ENCODE data around the gene GALT.

The GALT gene

DNA sequence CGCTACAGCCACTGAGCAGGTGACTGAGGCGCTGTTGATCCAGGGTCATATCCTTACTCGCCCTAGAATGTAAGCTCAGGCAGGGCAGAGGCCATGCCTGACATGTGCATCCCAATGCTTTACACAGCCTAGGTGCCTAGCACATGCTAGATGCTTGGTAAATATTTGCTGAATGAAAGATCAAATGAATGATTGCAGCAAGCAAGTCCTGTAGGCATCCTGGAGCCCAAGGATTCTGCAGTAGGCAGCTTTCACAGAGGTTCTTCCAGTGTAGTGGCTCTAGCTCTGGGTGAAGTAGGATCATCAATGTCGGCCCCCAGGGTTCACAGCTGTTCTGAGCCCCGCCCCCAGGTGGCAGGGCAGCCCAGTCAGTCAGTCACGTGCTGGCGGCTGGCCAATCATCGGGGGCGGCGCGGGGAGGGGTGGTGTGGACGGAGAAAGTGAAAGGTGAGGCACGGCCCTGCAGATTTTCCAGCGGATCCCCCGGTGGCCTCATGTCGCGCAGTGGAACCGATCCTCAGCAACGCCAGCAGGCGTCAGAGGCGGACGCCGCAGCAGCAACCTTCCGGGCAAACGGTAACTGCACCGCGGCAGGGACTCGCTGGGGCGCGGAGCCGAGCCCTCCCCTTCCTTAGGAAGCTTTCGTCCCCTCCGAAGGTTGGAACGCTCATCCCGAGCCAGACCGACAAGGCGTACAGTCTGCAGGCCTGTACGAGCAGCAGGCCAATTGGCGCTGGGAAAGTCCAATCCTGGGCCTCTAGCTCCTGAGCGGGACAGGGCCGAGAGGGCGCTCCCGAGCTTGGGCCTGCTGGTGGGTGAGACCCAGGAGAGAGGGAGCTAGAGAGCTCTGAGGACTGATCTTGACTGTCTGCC lies at the start of gene GALT:
GALT (plus strand) TSS at position 465 of the 873 bp plus-strand sequence; CDS start at position 495, 30 bp downstream.
- DNase-seq = peak; percentile 96

GRCh38 chr9:34599546-34599945 lies 46.9 kb upstream of the GALT start:
- no peak for DNase-seq

GRCh38 chr9:34600908-34601307 lies 45.6 kb upstream of the GALT start:
- no peak for DNase-seq

DNA sequence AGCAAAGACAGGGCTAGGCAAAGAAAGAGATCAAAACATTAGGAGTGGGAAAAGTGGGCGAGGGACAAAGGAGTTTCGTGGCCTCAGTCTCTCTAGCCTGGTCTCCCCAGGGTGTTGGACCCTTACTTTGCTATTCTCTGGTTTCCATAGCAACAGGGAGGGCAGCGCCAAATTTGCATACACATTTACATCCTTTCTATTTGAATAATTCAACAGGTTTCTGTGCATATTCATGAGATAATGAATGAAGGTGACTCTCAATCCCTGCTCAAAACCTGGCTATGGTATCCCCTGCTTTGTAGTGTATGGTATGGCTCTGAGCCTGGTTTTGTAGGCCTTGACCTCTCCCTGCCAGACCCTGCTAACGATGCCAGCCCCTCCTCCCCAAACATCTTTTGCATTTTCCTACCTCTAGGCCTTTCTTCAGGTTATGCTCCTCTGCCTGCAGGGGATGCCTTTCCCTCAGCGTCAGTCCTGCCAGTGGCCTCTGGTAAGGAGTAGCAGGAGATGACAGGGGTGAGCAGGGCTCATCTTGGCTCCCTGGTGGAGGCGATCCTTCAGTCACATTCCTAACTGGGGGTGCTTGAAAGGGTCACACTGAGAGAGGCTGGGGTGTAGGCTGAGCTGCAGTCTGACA lies 44.4 kb upstream of the GALT start:
- no peak for DNase-seq

DNA sequence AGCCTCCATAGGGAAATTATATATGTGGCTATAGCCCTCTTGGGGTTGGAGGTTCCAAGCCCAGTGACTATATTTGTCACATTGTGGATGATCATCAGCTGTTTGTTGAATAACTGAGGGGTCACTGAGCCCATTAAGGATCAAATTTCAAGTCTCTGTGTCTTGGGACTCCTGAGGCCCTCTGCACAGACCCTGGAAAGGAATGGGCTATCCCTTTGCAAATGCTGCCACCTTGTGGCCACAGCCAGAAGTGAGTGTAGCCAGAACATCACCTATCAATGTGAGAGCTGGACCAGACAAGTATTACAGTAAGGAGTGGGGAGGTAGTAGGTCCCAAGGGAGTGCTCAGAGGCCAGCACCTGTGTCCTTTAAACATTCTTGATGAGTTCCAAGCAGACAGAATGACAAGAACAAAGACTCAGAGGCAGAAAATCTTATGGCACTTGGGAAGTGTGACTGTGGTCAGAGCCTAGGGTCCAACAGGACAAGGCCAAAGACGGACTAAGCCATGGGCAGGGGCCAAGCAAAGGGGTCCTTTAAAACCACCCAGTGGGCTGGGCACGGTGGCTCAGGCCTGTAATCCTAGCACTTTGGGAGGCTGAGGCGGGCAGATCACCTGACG lies 42.8 kb upstream of the GALT start:
- peak; percentile 86 for DNase-seq

GRCh38 chr9:34606190-34606589 lies 40.3 kb upstream of the GALT start:
- DNase-seq = no peak

DNA sequence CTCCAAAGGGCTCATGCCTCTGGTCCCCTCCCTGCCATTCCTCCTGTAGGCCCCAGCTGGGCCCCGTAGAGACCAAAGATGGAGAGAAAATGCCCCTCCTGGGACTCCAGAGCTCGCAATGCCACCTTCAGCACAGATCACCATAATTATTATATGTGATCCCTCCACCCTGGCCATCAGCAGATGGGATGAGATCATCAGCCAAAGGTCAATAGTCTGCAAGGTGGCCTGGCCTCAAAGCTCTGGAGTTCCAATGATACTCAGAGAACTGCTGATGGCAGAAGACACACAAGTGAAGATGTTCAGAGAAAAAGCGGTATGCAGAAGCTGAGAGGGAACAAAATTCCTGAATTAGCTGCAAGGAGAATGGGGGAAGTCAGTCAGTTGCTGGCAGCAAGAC lies 39.6 kb upstream of the GALT start:
- no peak for DNase-seq

GRCh38 chr9:34607331-34607730 lies 39.1 kb upstream of the GALT start:
- no peak for DNase-seq

DNA sequence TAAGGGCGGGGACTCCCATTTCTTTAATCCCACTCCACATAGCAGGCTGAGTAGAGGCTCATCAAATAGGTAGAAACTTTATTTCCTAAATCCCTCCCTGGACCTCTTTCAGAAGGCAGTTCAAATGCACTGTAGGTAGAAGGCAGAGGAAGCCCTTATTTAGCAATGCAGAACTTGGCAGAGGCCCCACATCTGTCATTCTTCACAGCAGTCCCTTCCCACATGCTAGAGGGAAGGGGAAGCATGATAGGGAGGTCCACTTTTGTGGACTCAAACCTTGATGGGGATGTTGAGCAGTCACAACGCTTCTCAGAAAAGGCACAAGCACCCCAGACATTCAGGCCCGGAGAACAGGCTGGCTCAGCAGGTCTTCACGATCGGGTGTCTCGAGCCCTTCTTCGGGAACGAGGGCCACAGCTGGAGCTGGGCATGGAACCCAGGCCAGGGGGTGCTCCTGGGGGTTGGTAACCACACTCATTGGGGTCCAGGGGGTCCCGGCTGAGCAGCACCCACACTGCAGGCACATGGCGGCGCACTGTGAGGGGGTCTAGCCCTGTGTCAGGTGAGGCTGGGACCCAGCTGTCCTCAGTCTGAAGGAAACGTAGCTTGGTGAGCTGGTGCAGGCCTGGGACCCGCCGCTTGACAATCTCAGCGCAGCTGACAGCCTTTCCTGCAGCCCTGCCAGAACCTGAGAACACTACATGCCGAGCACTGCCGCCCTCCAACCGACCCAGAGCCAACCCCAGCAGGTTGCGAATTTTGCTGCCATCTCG lies 35.9 kb upstream of the GALT start:
- DNase-seq = no peak

- peak; percentile 38 for DNase-seq
Measured at GRCh38 chr9:34611251-34611810, 35.1 kb upstream of the GALT start.

GRCh38 chr9:34611811-34612787 lies 34.4 kb upstream of the GALT start, which contains the start of gene RPP25L:
TSS of gene RPP25L (minus strand) at chr9:34612097. CDS start at chr9:34611296, 801 bp downstream.
- peak; percentile 89 for DNase-seq

- DNase-seq = peak; percentile 68
Measured at GRCh38 chr9:34612788-34613390, 33.6 kb upstream of the GALT start.

GRCh38 chr9:34615132-34615531 lies 31.3 kb upstream of the GALT start:
- DNase-seq = no peak

GRCh38 chr9:34620061-34620994 lies 26.1 kb upstream of the GALT start, which contains the start of gene DCTN3:
TSS of gene DCTN3 (minus strand) at chr9:34620495. CDS start at chr9:34620464, 31 bp downstream.
- peak; percentile 83 for DNase-seq

DNA sequence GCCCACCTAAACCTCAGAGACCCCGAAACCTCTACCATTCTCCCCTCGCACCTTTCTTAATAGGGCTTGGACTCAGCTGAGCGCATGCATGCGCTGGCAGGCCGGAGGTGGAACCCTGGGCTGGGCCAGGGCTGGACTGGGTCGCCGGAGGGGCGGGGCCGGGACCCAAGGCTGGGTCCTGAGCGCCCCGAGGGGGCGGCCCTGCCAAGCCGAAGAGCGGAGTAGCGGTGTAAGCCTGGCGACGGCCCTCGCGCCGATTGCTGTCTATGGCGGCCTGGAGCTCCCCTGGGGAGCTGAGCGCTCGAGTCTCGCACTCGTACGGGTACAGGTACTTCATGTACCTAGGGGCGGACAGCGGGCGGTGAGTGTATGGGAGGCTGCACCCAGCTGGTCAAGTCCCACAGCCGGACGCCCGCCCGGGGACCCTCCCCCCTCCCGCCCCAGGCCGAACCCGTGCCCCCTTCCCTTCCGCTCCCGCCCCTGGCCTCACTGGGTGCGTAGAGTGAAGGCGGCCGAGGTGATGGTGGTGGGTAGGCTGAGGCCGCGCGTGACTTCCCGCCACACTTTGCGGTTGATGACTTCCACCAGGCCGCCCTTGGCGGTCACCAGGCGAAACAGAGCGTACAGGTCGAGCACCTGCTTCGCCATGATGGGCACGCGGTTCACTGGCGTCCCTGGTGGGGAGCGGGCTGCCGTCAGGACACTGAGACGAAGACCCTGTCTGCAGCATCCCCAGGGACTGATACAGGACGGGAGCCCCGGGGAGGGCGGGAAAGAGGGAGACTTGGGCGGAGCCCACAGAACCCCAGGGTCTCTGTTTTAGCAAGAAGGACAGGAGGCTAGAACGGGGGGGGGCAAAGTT lies 22.9 kb upstream of the GALT start:
- peak; percentile 33 for DNase-seq

- no peak for DNase-seq
Measured at GRCh38 chr9:34624475-34625185, 21.8 kb upstream of the GALT start.

GRCh38 chr9:34625186-34625486 lies 21.3 kb upstream of the GALT start:
- DNase-seq = no peak
